PC-3 (cell line): ENCODE results near the gene CAV1. TPM values are rescaled to one million over a fixed set of nuclear protein-coding genes. Genes with fewer than 3 reads are reported as not detected.
A peak's percentile ranks its signal among the peaks of the same experiment; 100 is the strongest.

Experiments
- ATAC-seq: fragments of 200-7000 bp; cut with Tn5 transposase; 2 replicates; pipeline ENCODE4 v1.9.1; 2020; ENCODE audit warnings: mild to moderate bottlenecking, moderate library complexity
- BruUV-seq: library from RNA; stranded (reverse); fragments of 400-500 nt; replicated peaks from 2 replicates; lab custom pipeline; 2021; lab: Mats Ljungman, UMichigan
- CTCF ChIA-PET: fragments of 300-600 bp; sonication (Branson Sonifier 250); formaldehyde crosslinking; loops from one replicate; lab custom pipeline; 2022; ENCODE audit warnings: antibody characterized with exemption; lab: Charles Lee
- POLR2A ChIA-PET: fragments of 300-600 bp; sonication (Branson Sonifier 250); formaldehyde crosslinking; loops from one replicate; lab custom pipeline; 2022; ENCODE audit warnings: antibody characterized with exemption; ENCODE audit not compliant: unreplicated experiment; lab: Charles Lee
- DNase-seq: peaks from one replicate; pipeline ENCODE4 v3.0.0-alpha.2; 2015
- H2AFZ ChIP-seq: fragments of 300-600 bp; sonication (generic); 2 replicates; pipeline ENCODE4 v1.6.0; 2016; ENCODE audit warnings: antibody characterized with exemption, low read length
- H3F3A ChIP-seq: fragments of 300-600 bp; sonication (generic); one replicate; pipeline ENCODE4 v1.6.0; 2017; ENCODE audit warnings: antibody characterized with exemption, low read length, control low read depth, mild to moderate bottlenecking; ENCODE audit not compliant: unreplicated experiment
- H3K27ac ChIP-seq: fragments of 300-600 bp; sonication (generic); 2 replicates; pipeline ENCODE4 v1.5.1; 2016; ENCODE audit warnings: mild to moderate bottlenecking, low read length
- H3K27me3 ChIP-seq: fragments of 300-600 bp; sonication (generic); 2 replicates; pipeline ENCODE4 v1.6.1; 2016; ENCODE audit warnings: low read length, mixed read lengths
- H3K36me3 ChIP-seq: fragments of 300-600 bp; sonication (generic); 2 replicates; pipeline ENCODE4 v1.6.1; 2016; ENCODE audit warnings: low read depth, mixed run types, low read length, mixed read lengths
- H3K4me1 ChIP-seq: fragments of 300-600 bp; sonication (generic); 2 replicates; pipeline ENCODE4 v1.5.1; 2016; ENCODE audit warnings: low read length; ENCODE audit not compliant: insufficient read depth
- H3K4me2 ChIP-seq: fragments of 300-600 bp; sonication (generic); 2 replicates; pipeline ENCODE4 v1.6.0; 2016; ENCODE audit warnings: low read length
- H3K4me3 ChIP-seq: fragments of 300-600 bp; sonication (generic); 2 replicates; pipeline ENCODE4 v1.5.1; 2016; ENCODE audit warnings: mild to moderate bottlenecking, low read length, mixed read lengths
- H3K79me2 ChIP-seq: fragments of 300-600 bp; sonication (generic); 2 replicates; pipeline ENCODE4 v1.6.1; 2017; ENCODE audit warnings: low read length, mixed read lengths
- H3K9ac ChIP-seq: fragments of 300-600 bp; sonication (generic); 2 replicates; pipeline ENCODE4 v1.6.0; 2016; ENCODE audit warnings: mild to moderate bottlenecking, low read length
- H3K9me2 ChIP-seq: fragments of 300-600 bp; sonication (generic); replicated peaks from 2 replicates; pipeline ENCODE4 v1.6.1; 2016; ENCODE audit warnings: mixed run types, low read length, mixed read lengths
- H3K9me3 ChIP-seq: fragments of 300-600 bp; sonication (generic); 2 replicates; pipeline ENCODE4 v1.6.1; 2016; ENCODE audit warnings: low read length, mixed read lengths
- H4K20me1 ChIP-seq: fragments of 300-600 bp; sonication (generic); 2 replicates; pipeline ENCODE4 v1.6.1; 2016; ENCODE audit warnings: low read length, mixed read lengths
- EZH2 ChIP-seq: fragments of 300-600 bp; sonication (generic); IDR thresholded peaks from one replicate; pipeline ENCODE4 v1.6.1; 2017; ENCODE audit warnings: antibody characterized with exemption, mild to moderate bottlenecking, low read length; ENCODE audit not compliant: unreplicated experiment
- EZH2phosphoT487 ChIP-seq: fragments of 300-600 bp; sonication (generic); IDR thresholded peaks from 2 replicates; pipeline ENCODE4 v1.6.1; 2018; ENCODE audit warnings: mild to moderate bottlenecking, antibody characterized with exemption, low read length, borderline replicate concordance
- intact Hi-C: fragments of 100-400 bp; cut with micrococcal nuclease; formaldehyde crosslinking; loops from 2 replicates; pipeline ENCODE4 v1.9.0; 2023
- total RNA-seq: library from RNA; depleted of rRNA; stranded (reverse); fragments of >200 nt; gene quantifications from 2 replicates; pipeline ENCODE4 v1.2.3, GENCODE V29; 2014
- TF ChIP-seq, protein P1 (sequence below): fragments of 300-600 bp; sonication (generic); conservative IDR thresholded peaks from 2 replicates; pipeline ENCODE4 v1.5.1; 2017; ENCODE audit warnings: antibody characterized with exemption, low read depth, mild to moderate bottlenecking, low read length

CAV1 gene
- total RNA-seq, 1 experiment from 2014 or later: 284 TPM

DNA sequence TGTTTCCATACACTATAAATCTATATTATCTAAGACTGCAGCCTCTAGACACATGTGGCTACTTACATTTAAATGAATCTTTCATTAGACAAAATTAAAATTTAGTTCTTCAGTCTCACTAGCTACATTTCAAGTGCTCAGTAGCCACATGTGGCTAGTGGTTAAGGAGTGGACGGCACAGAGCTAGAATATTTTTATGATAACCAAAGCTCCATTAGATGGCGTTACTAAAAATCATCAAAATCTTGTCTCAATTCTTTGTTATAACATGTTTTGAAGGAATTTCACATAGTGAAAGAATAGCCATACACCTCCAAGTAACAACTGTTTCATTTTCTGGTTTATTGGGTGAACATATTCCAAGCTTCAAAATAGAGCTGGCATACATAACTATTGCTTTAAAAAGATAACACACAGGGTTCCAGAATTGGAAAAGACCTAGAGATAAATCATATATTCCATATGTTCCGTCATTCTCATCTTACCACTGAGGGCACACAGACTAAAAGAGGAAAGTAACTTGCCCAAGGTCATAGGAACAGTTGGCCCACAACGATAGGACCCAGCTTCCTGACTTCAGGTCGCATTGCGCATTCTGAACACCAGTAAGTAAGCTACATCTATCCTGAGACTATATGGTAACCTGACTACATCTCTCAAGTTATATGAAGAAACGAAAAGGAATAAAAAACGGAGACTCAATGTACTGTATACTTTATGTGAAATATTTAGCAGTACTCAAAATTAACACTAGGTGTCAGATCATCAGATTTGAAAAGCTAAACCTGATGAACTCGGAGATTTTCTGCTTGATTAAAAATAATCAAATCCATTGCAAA is 66.6 kb downstream of the CAV1 start:
- intact Hi-C loops: loop anchor here (1.0 kb wide), 2 partner anchors 80 to 218 kb away; no protein-coding TSS in a partner anchor
- no peaks in the 10 kb centered on the region for H3K79me2 ChIP-seq
- peaks cover 26% of the 10 kb centered on the region for H3K4me1 ChIP-seq
- no TSS peak for BruUV-seq
- DNase-seq: peak; percentile 74
- no peak overlapping the region for H3K9ac ChIP-seq
- peak overlapping the region; percentile 83 for H3K4me2 ChIP-seq
- ChIA-PET POLR2A (interaction anchor here (0.6 to 1.4 kb wide), 4 partner anchors 65 to 332 kb away, joined by 3 to 41 read pairs (median 16); no protein-coding TSS in a partner anchor), CTCF (interaction anchor here (0.7 to 1.7 kb wide), 8 partner anchors 66 to 419 kb away, joined by 3 to 11 read pairs (median 4); partner anchors contain the start of gene MET)
- peak overlapping the region; percentile 67 for H2AFZ ChIP-seq
- peak overlapping the region; percentile 59 for H3K4me3 ChIP-seq
- H3K27me3 ChIP-seq: no peaks in the 10 kb centered on the region
- no peak for TF ChIP-seq EZH2
- TF ChIP-seq, protein P1, sequence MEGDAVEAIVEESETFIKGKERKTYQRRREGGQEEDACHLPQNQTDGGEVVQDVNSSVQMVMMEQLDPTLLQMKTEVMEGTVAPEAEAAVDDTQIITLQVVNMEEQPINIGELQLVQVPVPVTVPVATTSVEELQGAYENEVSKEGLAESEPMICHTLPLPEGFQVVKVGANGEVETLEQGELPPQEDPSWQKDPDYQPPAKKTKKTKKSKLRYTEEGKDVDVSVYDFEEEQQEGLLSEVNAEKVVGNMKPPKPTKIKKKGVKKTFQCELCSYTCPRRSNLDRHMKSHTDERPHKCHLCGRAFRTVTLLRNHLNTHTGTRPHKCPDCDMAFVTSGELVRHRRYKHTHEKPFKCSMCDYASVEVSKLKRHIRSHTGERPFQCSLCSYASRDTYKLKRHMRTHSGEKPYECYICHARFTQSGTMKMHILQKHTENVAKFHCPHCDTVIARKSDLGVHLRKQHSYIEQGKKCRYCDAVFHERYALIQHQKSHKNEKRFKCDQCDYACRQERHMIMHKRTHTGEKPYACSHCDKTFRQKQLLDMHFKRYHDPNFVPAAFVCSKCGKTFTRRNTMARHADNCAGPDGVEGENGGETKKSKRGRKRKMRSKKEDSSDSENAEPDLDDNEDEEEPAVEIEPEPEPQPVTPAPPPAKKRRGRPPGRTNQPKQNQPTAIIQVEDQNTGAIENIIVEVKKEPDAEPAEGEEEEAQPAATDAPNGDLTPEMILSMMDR: peak; percentile 70
- peak; percentile 56 for ATAC-seq
- H4K20me1 ChIP-seq: no peaks in the 10 kb centered on the region
- no peak overlapping the region for H3K27ac ChIP-seq
- no peaks in the 10 kb centered on the region for H3K9me3 ChIP-seq
- no peaks in the 10 kb centered on the region for H3K36me3 ChIP-seq
- no peaks in the 10 kb centered on the region for H3K9me2 ChIP-seq
- H3F3A ChIP-seq: no peaks in the 10 kb centered on the region

GRCh38 chr7:116592041-116592355 is 67.2 kb downstream of the CAV1 start:
- BruUV-seq: no TSS peak
- H3K4me1 ChIP-seq: peaks cover 26% of the 10 kb centered on the region
- ChIA-PET CTCF (interaction anchor here (0.8 to 1.7 kb wide), 2 partner anchors 80 to 218 kb away, joined by 4 to 7 read pairs; partner anchors contain the start of gene MET), POLR2A (interaction anchor here (0.7 to 0.8 kb wide), 2 partner anchors 154 to 180 kb away, joined by 4 read pairs; no protein-coding TSS in a partner anchor)
- DNase-seq (no peak), ATAC-seq (no peak)
- peak overlapping the region; percentile 83 for H3K4me2 ChIP-seq
- no peak overlapping the region for H3K9ac ChIP-seq
- TF ChIP-seq EZH2 (no peak), EZH2phosphoT487 (no peak)
- TF ChIP-seq, protein P1: no peak
- no peak overlapping the region for H3K27ac ChIP-seq
- no peaks in the 10 kb centered on the region for H4K20me1 ChIP-seq
- no peaks in the 10 kb centered on the region for H3K27me3 ChIP-seq
- peak overlapping the region; percentile 59; the same call in 1 of the 2 replicates for H3K4me3 ChIP-seq
- H3K9me3 ChIP-seq: no peaks in the 10 kb centered on the region
- H3K9me2 ChIP-seq: no peaks in the 10 kb centered on the region
- H3K36me3 ChIP-seq: no peaks in the 10 kb centered on the region
- intact Hi-C loops: no loop called here
- H2AFZ ChIP-seq: peak overlapping the region; percentile 15; the same call in 1 of the 2 replicates
- H3K79me2 ChIP-seq: no peaks in the 10 kb centered on the region
- H3F3A ChIP-seq: no peaks in the 10 kb centered on the region
